Pancreas (tissue), 10 donors: ENCODE measurements around the gene DPYSL4. TPM values are rescaled to one million over a fixed set of nuclear protein-coding genes. Genes with fewer than 3 reads are reported as not detected.

ENCODE experiments used
- ATAC-seq, 4 donors: fragments of 200-7000 bp; cut with Tn5 transposase; one replicate each; pipeline versions ENCODE4 v1.8.0 to v1.9.1; 2020; ENCODE audit warnings: mild to moderate bottlenecking in 4 of 4, moderate library complexity in 4 of 4
- DNase-seq, 6 donors: peaks; one replicate each; pipeline ENCODE4 v3.0.0-alpha.2; 2020
- FAIRE-seq: peaks from 2 replicates; lab custom pipeline; 2012; peaks lifted over from hg19 to GRCh38; lab: Jason Lieb, UNC
- H3K27ac ChIP-seq, 4 donors: fragments of 200-600 bp; sonication (generic); 1 replicate in 3 of 4; 2 replicates in 1 of 4; pipeline versions ENCODE4 v1.5.0 to v1.8.0; 2020
- H3K27me3 ChIP-seq, 4 donors: fragments of 200-600 bp; one replicate each; pipeline ENCODE4 v1.8.0; 2021
- H3K36me3 ChIP-seq, 3 donors: fragments of 200-600 bp; sonication (generic) in 1 of 3; one replicate each; pipeline versions ENCODE4 v1.5.0 to v1.8.0; 2020 to 2021
- H3K4me1 ChIP-seq, 3 donors: fragments of 200-600 bp; one replicate each; pipeline ENCODE4 v1.8.0; 2021
- H3K4me3 ChIP-seq, 4 donors: fragments of 200-600 bp; sonication (generic) in 2 of 4; one replicate each; pipeline versions ENCODE4 v1.5.0 to v1.8.0; 2020 to 2021
- H3K9me3 ChIP-seq, 4 donors: fragments of 200-600 bp; one replicate each; pipeline ENCODE4 v1.8.0; 2021
- WGBS, 2 donors: extraction: QIAGEN DNeasy Blood & Tissue Kit; methylation state at CpG; one replicate each; pipeline ENCODE4 v1.1.7; 2013; 5-methylcytosine and 5-hydroxymethylcytosine counted together
- intact Hi-C, 3 donors: fragments of 100-400 bp; cut with DNase I; formaldehyde crosslinking; loops; one replicate each; pipeline versions ENCODE4 v1.11.1 to v1.14.2; 2022
- polyA plus RNA-seq, 2 donors: library from polyadenylated mRNA; stranded (reverse); fragments of 200-250 nt; gene quantifications; one replicate each; pipeline ENCODE4 v1.2.3, GENCODE V29; 2013
- total RNA-seq, 6 donors: library from RNA; stranded (reverse); fragmentation: NEBNext Ultra II Directional in 4 of 6; extraction: Animal tissue kit (Norgen Biotek cat#: 25700) in 4 of 6; gene quantifications; one replicate each; pipeline versions ENCODE4 v1.2.1 to v1.2.4, GENCODE V29; 2021 to 2023
- TF ChIP-seq, protein P1 (sequence below), 4 donors: fragments of 200-600 bp; sonication (generic) in 3 of 4; IDR thresholded peaks; one replicate each; pipeline versions ENCODE4 v1.5.0 to v1.8.0; 2021; ENCODE audit warnings: antibody characterized with exemption in 4 of 4
- donor health status: healthy with polysubstance abuse.
- donor health status: DM: no; HTN: no; CAD: no; lungs with moderate emphysema.
- donor health status: DM: no; HTN: no; CAD: no.
- donor health status: control.
- donor health status: control.
- donor health status: Bipolar disorder and iron deficiency.
- donor health status: DM: yes; HTN: yes; CAD: no.
- donor health status: DM: no; HTN: no; CAD: no.
- donor health status: DM: no; HTN: no; CAD: no.
- donor health status: DM: yes; HTN: yes; CAD: no.

DPYSL4 gene
- total and polyA plus RNA-seq, 8 donors = 0.46 to 2.8 (median 1.2) TPM

DNA sequence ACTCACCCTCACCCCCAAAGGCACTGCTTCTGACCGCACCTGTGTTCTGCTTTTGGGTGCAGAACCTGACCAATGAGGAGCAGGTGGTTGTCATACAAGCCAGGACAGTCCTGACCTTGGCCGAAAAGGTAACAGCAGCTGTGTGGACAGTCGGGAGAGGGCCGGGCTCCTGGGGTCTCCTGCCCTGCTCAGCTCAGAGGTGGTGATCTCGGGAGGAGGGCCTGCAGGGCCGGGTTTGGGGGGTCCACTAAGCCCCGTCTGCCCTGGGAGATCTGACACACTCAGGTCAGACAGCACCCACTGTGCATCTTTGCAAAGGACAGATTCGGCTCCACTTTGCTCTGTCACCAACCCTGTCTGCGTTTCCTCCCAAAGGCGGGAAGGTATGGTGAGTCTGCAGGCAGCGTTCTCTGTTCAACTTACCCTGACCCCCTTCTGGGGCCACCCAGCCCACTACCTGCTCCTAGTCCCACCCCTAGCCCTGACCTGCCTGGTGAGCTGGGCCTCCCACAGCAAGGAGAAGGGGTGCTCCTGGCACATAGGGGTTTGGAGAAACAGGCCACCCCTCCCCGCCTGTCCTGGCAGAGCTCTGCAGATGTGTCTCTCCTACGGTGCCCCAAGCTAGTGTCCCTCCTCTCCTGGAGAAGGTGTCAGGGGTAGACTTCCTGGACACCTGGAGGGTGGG, 33.7 kb upstream of the DPYSL4 start:
- Histone ChIP-seq H3K9me3 (no peaks in the 10 kb centered on the region), H3K27me3 (no peaks in the 10 kb centered on the region), H3K4me1 (no peaks in the 10 kb centered on the region), H3K27ac (no peak overlapping the region), H3K36me3 (no peaks in the 10 kb centered on the region), H3K4me3 (no peak overlapping the region)
- WGBS, 2 donors = 58 to 66% methylated on average over 13 of the region's 13 CpGs
- peak in 2 of 6 donors; percentile 44 to 46 for DNase-seq
- TF ChIP-seq, protein P1, sequence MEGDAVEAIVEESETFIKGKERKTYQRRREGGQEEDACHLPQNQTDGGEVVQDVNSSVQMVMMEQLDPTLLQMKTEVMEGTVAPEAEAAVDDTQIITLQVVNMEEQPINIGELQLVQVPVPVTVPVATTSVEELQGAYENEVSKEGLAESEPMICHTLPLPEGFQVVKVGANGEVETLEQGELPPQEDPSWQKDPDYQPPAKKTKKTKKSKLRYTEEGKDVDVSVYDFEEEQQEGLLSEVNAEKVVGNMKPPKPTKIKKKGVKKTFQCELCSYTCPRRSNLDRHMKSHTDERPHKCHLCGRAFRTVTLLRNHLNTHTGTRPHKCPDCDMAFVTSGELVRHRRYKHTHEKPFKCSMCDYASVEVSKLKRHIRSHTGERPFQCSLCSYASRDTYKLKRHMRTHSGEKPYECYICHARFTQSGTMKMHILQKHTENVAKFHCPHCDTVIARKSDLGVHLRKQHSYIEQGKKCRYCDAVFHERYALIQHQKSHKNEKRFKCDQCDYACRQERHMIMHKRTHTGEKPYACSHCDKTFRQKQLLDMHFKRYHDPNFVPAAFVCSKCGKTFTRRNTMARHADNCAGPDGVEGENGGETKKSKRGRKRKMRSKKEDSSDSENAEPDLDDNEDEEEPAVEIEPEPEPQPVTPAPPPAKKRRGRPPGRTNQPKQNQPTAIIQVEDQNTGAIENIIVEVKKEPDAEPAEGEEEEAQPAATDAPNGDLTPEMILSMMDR (IDR thresholded peaks at IDR 0.05) = no peak
- intact Hi-C loops = no loop called here
- no peak for FAIRE-seq
- no peak for ATAC-seq

DNA sequence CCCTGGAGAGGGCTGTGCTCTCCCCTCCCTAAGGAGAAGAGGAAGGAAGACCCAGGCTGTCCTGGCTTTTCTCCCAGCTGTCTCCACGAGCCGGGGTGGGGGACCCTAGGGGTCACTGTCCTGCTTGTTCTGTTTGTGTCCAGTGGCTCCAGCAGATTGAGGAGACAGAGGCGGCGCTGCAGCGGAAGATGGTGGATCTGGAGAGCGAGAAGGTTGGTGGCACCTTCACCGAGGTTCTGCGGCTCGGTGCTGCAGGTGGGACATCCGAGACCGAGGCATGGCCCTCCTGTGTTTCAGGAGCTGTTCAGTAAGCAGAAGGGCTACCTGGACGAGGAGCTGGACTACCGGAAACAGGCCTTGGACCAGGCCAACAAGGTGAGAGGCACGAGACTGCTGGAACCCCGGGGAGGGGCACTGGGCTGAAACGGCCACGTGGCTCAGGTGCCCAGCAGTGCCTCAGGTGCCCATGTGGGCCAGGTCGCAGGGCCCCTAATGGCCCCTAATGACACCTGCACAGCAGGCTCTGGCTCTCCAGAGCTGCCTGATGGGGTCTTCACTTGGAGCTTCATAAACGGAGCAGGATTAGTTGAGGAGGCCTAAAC, 33.0 kb upstream of the DPYSL4 start:
- DNase-seq = peak in 1 of 6 donors; percentile 36
- Histone ChIP-seq H3K4me1 (no peaks in the 10 kb centered on the region), H3K27me3 (no peaks in the 10 kb centered on the region), H3K27ac (no peak overlapping the region), H3K4me3 (no peak overlapping the region), H3K9me3 (no peaks in the 10 kb centered on the region), H3K36me3 (no peaks in the 10 kb centered on the region)
- ATAC-seq = no peak
- TF ChIP-seq, protein P1 (IDR thresholded peaks at IDR 0.05) = no peak
- no peak for FAIRE-seq
- intact Hi-C loops = no loop called here
- 78 to 84% methylated on average over 19 of the region's 19 CpGs for WGBS, 2 donors

DNA sequence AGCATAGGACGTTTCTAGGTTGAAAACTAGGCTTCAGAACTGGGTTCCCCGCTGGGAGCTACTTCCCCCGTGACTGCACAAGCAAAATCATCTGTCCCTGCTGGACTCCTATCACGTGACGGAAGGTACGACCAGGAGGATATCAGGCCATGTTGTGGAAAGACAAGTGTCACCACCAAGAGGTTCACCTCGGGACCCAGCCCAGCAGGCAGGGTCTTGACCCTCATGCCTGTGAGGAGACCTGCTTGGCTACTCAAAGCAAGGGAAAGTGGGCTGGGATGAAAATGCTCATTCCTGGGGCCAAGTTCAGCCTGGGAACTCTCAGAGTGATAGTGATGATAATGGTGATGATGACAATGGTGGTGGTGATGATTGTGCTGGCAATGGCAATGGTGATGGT, 32.3 kb upstream of the DPYSL4 start:
- FAIRE-seq = no peak
- no peak for DNase-seq

DNA sequence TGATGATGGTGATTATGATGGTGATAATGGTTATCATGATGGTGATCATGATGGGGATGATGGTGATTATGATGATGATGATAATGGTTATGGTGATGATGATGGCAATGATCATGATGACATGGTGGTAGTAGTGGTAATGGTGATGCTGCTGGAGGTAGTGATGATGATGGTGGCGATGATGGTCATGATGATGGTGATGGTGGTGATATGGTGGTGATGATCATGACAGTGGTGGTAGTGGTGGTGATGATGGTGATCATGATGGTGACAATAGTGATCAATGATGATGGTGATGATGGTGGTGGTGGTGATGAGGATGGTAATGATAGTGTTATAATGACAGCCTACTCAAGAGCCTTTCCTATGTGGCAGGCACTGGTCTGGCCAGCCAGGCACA, 31.8 kb upstream of the DPYSL4 start:
- intact Hi-C loops = no loop called here

More for the DNA sequence above, 32.3 kb upstream of the DPYSL4 start:
- Histone ChIP-seq H3K27me3 (no peaks in the 10 kb centered on the region), H3K27ac (no peak overlapping the region), H3K9me3 (no peaks in the 10 kb centered on the region), H3K4me3 (no peak overlapping the region), H3K4me1 (no peaks in the 10 kb centered on the region), H3K36me3 (no peaks in the 10 kb centered on the region)
- TF ChIP-seq, protein P1 (IDR thresholded peaks at IDR 0.05) = no peak
- WGBS, 2 donors = 68 to 74% methylated on average over 7 of the region's 7 CpGs
- intact Hi-C loops = no loop called here
- ATAC-seq = no peak

More for the DNA sequence above, 31.8 kb upstream of the DPYSL4 start:
- no peak for FAIRE-seq
- H3K9me3 ChIP-seq = no peaks in the 10 kb centered on the region
- WGBS, 2 donors = 95 to 100% methylated on average over 1 of the region's 1 CpG
- H3K4me3 ChIP-seq = no peak overlapping the region
- no peak for DNase-seq
- H3K4me1 ChIP-seq = no peaks in the 10 kb centered on the region
- no peaks in the 10 kb centered on the region for H3K27me3 ChIP-seq
- H3K27ac ChIP-seq = no peak overlapping the region
- TF ChIP-seq, protein P1 (IDR thresholded peaks at IDR 0.05) = no peak
- no peaks in the 10 kb centered on the region for H3K36me3 ChIP-seq
- ATAC-seq = no peak
